Activated T-helper 1 cell treated with anti-CD3 and anti-CD28 coated beads, Interleukin-2, amount 50 U/mL, for 16 hours (primary cell): ENCODE data around the gene DNAJC11.
"Not testable (repeated sequence)": the region's sequence is repeated elsewhere in the genome, so short reads cannot be mapped to it uniquely, and the experiment has no call there.

ENCODE experiments used
- DNase-seq, 2 donors: peaks; one replicate each; pipeline ENCODE4 v3.0.0-alpha.2; 2020; ENCODE audit warnings: low read depth in 1 of 2, low spot score in 1 of 2

The DNAJC11 gene

GRCh38 chr1:6653436-6654290 is 48.0 kb downstream of the DNAJC11 start:
- DNase-seq = no peak

GRCh38 chr1:6652986-6653385 is 48.6 kb downstream of the DNAJC11 start:
- no peak for DNase-seq

DNA sequence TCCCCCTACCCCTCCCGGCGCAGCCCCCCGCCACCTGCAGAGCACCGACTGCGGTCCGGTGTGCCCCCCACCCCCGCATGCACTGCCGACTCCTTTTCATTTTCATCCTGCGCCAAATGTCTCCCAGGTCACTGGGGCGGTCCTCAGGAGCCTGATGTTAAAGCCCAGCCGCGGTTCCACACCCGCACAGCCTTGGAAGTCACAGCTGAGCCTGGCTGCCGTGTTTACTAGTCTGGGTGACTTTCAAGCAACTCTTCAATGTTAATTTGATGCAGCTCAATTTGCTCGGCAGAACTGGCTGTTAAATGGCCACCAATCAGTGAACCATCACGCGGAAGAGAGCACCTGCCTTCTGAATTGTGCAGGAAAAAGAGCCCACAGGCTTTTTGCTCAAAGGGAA is 49.7 kb downstream of the DNAJC11 start:
- DNase-seq = no peak

- DNase-seq = no peak
These were observed 53.1 kb downstream of the DNAJC11 start for GRCh38 chr1:6648556-6648955.

- no peak for DNase-seq
These were observed 55.0 kb downstream of the DNAJC11 start for GRCh38 chr1:6646499-6647148.

DNA sequence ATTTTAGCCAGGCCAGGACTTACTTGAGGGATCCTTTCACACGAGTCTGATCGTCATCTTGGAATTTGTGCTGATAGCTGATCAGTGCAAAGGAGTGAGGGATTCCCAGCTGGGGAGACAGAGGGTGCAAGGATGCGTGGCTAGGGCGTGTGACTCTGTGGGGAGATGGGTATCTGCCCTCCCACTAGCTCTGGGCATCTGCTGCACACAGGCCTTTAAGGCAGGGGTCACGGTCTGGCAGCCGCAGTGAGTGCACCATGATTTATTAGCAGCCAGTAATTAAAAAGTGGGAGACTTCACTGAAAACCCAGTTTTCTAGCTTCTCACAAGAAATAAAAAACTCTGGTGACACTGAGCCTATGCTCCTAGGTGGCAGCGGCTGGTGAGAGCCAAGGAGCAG is 56.6 kb downstream of the DNAJC11 start:
- DNase-seq = no peak

DNA sequence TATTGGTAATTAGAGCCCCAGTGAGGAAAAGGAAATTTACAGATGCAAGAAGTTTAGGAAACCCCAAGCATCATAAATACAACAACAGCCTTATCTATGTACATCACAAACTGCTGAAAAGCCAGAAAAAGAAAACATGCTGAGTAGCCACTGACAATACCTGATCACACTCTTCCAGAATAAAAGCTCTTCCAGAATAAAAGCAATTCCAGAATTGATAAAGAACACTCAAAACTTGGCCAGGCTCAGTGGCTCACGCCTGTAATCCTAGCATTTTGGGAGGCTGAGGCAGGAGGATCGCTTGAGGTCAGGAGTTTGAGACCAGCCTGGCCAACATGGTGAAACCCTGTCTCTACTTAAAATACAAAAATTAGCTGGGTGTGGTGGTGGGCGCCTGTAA is 60.7 kb downstream of the DNAJC11 start:
- not testable (repeated sequence) for DNase-seq

DNA sequence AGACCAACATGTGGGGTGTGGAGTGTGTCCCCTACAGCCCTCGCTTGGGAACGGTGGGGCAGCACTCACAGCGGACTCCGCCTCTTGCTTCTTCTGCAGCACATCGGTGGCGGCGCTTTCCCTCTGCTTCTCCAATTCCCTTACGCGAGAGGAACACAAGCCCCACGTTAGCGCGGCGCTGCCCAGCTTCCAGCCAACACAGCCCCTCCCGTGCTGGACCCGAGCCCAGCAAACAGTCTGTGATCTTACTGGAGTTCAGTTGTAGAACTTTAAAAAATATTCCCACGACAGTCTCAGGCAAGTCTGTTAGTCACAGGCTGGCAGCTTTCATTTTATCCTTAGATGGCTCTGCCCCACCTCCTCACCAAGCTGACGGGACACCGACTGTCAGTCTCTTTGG is 63.4 kb downstream of the DNAJC11 start:
- DNase-seq = no peak

- no peak for DNase-seq
These were observed 63.8 kb downstream of the DNAJC11 start for GRCh38 chr1:6637770-6638169.

- DNase-seq = not testable (repeated sequence)
These were observed 64.8 kb downstream of the DNAJC11 start for GRCh38 chr1:6636778-6637177.

- DNase-seq = no peak
These were observed 65.5 kb downstream of the DNAJC11 start for GRCh38 chr1:6635910-6636760.

- DNase-seq = no peak
These were observed 66.3 kb downstream of the DNAJC11 start for GRCh38 chr1:6635161-6635909.

GRCh38 chr1:6634371-6635052 is 67.1 kb downstream of the DNAJC11 start:
- peak in 1 of 2 donors; percentile 19 for DNase-seq

DNA sequence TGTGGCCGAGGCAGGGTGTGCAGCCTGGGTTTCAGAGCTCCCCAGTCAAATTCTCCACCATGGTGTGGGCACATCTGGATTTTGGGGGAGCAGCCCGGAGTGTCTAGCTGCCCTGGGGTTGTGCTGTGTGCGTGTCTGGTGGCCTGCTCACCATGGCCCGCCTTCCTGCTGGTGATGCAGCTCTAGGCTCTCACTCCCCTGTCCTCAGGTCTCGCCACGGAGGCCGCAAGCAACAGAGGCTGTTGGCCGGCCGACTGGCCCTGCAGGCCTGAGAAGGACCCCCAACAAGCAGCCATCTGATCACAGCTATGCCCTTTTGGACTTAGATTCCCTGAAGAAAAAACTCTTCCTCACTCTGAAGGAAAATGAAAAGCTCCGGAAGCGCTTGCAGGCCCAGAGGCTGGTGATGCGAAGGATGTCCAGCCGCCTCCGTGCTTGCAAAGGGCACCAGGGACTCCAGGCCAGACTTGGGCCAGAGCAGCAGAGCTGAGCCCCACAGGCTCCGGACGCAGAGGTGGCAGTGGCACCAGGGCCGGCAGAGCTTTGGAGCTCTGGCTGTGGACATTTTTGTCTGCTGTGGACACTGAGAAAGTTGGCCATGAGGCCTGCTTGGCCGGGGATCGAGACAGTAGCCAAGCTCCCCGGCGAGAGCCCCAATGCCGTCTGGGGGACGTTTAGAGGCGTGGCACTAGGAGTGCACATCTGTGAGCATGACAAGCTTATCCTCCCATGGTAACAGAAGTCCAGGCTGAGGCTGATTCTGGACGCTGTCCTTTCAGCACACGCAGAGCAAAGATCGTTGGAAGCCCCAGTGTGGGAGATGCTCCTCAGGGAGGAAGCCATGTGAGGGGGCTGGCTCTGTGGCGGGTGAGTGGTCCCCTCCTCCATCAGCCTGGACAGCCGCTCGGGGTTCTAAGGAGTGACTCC is 68.8 kb downstream of the DNAJC11 start:
- DNase-seq = no peak

- no peak for DNase-seq
These were observed 70.6 kb downstream of the DNAJC11 start for GRCh38 chr1:6631058-6631457.

DNA sequence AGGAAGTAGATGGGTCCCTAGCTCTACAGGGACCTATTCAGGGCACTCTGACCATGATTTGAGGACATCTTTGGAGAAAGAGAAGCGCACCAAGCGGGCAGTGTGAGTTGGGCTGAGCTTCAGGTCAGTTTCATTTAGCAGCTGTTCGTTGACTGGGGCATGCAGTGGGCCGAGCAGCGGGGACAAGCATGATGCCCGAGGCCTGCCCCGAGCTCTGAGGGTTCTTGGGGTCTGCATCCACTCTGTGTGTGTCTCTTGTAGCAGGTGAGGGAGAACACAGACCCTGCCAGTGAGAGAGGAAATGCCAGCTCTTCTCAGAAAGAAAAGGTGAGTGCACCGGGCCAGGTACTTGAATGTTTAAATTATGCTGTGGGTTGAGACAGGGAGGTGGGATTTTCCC is 71.6 kb downstream of the DNAJC11 start:
- no peak for DNase-seq

DNA sequence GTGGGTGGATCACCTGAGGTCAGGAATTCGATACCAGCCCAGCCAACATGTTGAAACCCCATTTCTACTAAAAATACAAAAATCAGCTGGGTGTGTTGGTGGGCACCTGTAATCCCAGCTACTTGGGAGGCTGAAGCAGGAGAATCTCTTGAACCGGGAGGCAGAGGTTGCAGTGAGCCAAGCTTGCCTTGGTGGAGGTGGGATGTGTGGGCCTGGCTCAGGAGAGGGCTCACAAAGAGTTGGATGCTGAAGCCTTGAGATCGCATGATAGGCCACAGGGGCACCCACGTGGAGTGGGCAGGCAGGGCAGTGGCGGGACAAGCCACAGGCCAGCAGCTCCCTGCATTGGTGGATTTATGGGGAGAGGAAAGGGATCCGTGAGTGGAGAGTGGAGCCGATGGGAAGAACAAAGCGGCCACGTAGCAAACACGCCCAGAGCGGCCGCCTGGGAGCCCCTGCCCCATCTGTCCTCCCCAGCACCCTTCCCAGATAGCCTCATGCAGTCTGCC is 72.6 kb downstream of the DNAJC11 start:
- DNase-seq = no peak

GRCh38 chr1:6627841-6628545 is 73.6 kb downstream of the DNAJC11 start:
- DNase-seq = no peak
